Mucosa of rectum (tissue), 2 donors: Measurements from ENCODE around the gene MOBP.
"Not testable (repeated sequence)": the region's sequence is repeated elsewhere in the genome, so short reads cannot be mapped to it uniquely, and the experiment has no call there.

Source experiments
- H3K27ac ChIP-seq, 2 donors: one replicate each; pipeline ENCODE4 v1.7.0; 2013; ENCODE audit warnings: inconsistent platforms in 2 of 2, low read depth in 2 of 2, low read length in 2 of 2
- H3K27me3 ChIP-seq, 2 donors: one replicate each; pipeline ENCODE4 v1.7.0; 2013; ENCODE audit warnings: low read length in 2 of 2; ENCODE audit not compliant: control insufficient read depth in 2 of 2, insufficient read depth in 2 of 2
- H3K36me3 ChIP-seq, 2 donors: one replicate each; pipeline ENCODE4 v1.7.0; 2013; ENCODE audit warnings: low read length in 2 of 2; ENCODE audit not compliant: control insufficient read depth in 2 of 2, insufficient read depth in 2 of 2
- H3K4me1 ChIP-seq, 2 donors: one replicate each; pipeline ENCODE4 v1.7.0; 2013; ENCODE audit warnings: low read length in 2 of 2, mild to moderate bottlenecking in 1 of 2; ENCODE audit not compliant: control insufficient read depth in 2 of 2, insufficient read depth in 2 of 2
- H3K4me3 ChIP-seq, 2 donors: one replicate each; pipeline ENCODE4 v1.7.0; 2013; ENCODE audit warnings: low read length in 2 of 2
- H3K9ac ChIP-seq, 2 donors: one replicate each; pipeline ENCODE4 v1.7.0; 2013; ENCODE audit warnings: low read length in 2 of 2, low read depth in 1 of 2, mild to moderate bottlenecking in 1 of 2
- H3K9me3 ChIP-seq, 2 donors: one replicate each; pipeline ENCODE4 v1.7.0; 2013; ENCODE audit warnings: low read length in 2 of 2; ENCODE audit not compliant: control insufficient read depth in 2 of 2
- donor health status: healthy.
- donor health status: Normal muscosa, but diverticular disease.

The MOBP gene

DNA sequence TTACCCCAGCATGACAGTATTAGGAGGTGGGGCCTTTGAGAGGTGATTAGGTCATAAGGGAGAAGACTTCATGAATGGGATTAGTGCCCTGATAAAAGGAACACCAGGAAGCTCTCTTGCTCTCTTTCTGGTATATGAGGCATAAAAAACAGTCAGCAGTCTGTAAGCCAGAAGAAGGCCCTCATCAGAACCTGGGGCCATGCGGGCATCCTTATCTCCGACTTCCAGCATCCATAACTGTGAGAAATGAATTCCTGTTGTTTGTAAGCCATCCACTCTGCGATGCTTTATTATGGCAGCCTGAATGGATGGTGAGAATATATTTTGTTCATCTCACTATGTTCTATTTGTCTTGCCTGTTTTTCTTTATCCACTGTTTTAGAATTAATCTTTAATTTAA is 17.7 kb upstream of the MOBP start:
- no peak overlapping the region for H3K27ac ChIP-seq
- H3K27me3 ChIP-seq: no peaks in the 10 kb centered on the region
- H3K4me1 ChIP-seq: peaks cover 3 to 14% of the 10 kb centered on the region in 2 donors
- H3K9ac ChIP-seq: no peak overlapping the region
- no peak overlapping the region for H3K4me3 ChIP-seq
- no peaks in the 10 kb centered on the region for H3K36me3 ChIP-seq
- H3K9me3 ChIP-seq: no peaks in the 10 kb centered on the region

GRCh38 chr3:39453134-39453533 is 14.3 kb upstream of the MOBP start:
- H3K27ac ChIP-seq: peak overlapping the region; percentile 42 to 69
- H3K36me3 ChIP-seq: no peaks in the 10 kb centered on the region
- no peak overlapping the region for H3K4me3 ChIP-seq
- H3K27me3 ChIP-seq: no peaks in the 10 kb centered on the region
- H3K9me3 ChIP-seq: no peaks in the 10 kb centered on the region
- H3K9ac ChIP-seq: peak overlapping the region in 1 of 2 donors; percentile 26
- H3K4me1 ChIP-seq: peaks cover 3 to 12% of the 10 kb centered on the region in 2 donors

GRCh38 chr3:39453872-39454271 is 13.6 kb upstream of the MOBP start:
- not testable (repeated sequence) for H3K4me1 ChIP-seq, H3K9ac ChIP-seq, H3K27me3 ChIP-seq, H3K9me3 ChIP-seq, H3K4me3 ChIP-seq, H3K36me3 ChIP-seq
- peak overlapping the region; percentile 42 to 69 for H3K27ac ChIP-seq

DNA sequence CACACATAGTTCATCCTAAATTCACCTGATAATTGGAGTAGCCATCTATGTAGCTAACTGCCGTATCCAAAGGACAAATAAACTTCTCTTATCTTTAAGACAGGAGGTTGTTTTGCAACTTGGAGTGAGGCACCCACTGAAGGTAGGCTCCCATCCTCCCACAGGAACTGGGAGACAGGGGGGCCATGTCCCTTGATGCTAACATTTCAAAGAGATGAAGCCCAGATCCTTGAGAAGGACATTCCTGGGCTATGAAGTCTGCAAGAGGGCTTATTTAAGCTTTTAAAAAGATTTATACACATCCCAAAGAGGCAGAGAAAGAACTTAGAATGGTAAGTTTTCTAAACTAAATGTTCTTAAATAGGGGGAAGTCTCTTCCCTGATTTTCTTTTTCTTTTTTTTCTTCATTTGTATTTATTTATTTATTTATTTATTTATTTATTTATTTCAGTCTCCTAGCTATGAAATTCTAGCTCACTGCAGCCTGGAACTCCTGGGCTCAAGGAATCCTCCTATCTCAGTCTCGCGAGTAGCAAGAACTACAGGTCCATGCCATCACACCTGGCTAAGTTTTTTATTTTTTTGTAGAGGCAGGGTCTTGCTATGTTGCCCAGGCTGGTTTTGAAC is 12.8 kb upstream of the MOBP start:
- no peak overlapping the region for H3K27ac ChIP-seq

DNA sequence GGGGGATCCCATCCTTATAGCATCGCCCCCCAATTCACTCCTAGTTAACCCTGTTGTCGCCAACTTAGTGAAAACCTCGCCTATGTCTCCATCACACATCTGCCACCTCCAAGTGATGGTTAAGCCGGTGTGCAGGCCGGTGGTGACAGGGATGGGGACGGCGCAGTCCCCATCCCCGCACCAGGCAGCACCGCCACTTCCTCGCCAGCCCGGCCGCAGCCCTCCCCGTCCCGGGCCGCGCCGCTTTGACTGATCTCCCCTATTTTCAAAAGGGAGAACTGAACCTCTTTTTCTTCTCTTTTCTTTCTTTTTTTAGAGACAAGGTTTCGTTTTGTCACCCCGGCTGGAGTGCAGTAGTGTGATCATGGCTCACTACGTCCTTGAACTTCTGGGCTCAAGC is 11.3 kb upstream of the MOBP start:
- Histone ChIP-seq H3K36me3 (no peaks in the 10 kb centered on the region), H3K9me3 (no peaks in the 10 kb centered on the region), H3K9ac (no peak overlapping the region), H3K27ac (no peak overlapping the region), H3K4me3 (no peak overlapping the region), H3K27me3 (no peaks in the 10 kb centered on the region), H3K4me1 (peaks cover 3 to 8% of the 10 kb centered on the region in 2 donors)

More for the DNA sequence above, 12.8 kb upstream of the MOBP start:
- H3K9me3 ChIP-seq: no peaks in the 10 kb centered on the region
- H3K27me3 ChIP-seq: no peaks in the 10 kb centered on the region
- no peak overlapping the region for H3K9ac ChIP-seq
- H3K4me3 ChIP-seq: no peak overlapping the region
- peaks cover 3 to 8% of the 10 kb centered on the region in 2 donors for H3K4me1 ChIP-seq
- no peaks in the 10 kb centered on the region for H3K36me3 ChIP-seq

DNA sequence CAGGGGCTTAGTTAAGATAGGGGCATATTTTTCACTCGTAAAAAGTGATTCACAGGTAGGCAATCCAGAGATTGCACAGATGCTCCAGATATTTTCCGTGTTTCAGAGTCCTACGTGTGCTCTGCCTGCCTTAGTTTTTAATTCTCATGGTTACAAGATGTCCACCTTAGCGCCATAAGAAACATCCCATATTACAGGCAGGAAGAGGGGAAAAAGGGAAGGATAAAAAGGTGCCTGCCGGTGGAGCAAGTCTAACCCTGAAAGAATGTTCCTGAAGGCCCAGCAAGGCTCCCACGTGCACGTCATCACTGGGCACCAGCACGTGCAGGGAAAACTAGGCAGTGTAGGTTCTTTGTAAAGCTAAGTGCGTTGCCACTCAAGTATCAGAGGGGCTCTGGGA is 10.1 kb upstream of the MOBP start:
- Histone ChIP-seq H3K9ac (no peak overlapping the region), H3K27me3 (no peaks in the 10 kb centered on the region), H3K4me1 (peaks cover 2 to 8% of the 10 kb centered on the region in 2 donors), H3K4me3 (no peak overlapping the region), H3K27ac (no peak overlapping the region), H3K36me3 (no peaks in the 10 kb centered on the region), H3K9me3 (no peaks in the 10 kb centered on the region)

DNA sequence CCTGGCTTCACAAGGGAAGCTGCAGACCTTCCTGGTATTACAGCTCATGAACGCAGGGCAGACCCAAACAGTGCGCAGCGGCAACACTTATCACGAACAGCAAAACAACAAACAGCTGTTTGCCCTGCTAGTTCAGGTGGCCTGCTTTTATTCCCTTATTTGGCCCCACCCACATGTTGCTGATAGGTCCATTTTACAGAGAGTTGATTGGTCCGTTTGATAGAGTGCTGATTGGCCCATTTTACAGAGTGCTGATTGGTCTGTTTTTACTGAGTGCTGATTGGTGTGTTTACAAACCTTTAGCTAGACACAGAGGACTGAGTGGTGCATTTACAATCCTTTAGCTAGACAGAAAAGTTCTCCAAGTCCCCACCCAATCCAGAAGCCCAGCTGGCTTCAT is 8.9 kb upstream of the MOBP start:
- not testable (repeated sequence) for H3K4me1 ChIP-seq, H3K4me3 ChIP-seq, H3K9me3 ChIP-seq, H3K36me3 ChIP-seq, H3K27ac ChIP-seq, H3K9ac ChIP-seq, H3K27me3 ChIP-seq

DNA sequence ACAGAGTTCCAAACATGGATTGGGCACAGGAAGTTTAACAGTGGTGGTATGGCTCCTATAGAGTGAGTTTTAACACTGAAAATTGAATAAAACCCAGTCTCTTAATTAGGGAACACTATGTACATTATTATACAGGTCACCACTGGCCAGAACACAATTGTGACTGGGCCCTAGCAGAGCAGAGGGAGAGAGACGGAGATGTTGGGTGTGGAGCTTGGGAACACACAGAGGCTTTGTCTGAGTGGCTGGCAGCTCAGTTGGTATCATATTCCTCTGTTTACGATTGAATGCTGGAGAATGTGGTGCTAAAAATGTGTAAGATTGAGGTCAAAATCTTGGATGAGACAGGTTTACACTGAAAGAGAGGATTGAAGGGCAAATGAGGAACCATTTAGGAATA is 6.8 kb upstream of the MOBP start:
- no peak overlapping the region for H3K9ac ChIP-seq
- no peaks in the 10 kb centered on the region for H3K27me3 ChIP-seq
- no peaks in the 10 kb centered on the region for H3K36me3 ChIP-seq
- no peak overlapping the region for H3K4me3 ChIP-seq
- no peaks in the 10 kb centered on the region for H3K4me1 ChIP-seq
- H3K27ac ChIP-seq: no peak overlapping the region
- H3K9me3 ChIP-seq: no peaks in the 10 kb centered on the region

DNA sequence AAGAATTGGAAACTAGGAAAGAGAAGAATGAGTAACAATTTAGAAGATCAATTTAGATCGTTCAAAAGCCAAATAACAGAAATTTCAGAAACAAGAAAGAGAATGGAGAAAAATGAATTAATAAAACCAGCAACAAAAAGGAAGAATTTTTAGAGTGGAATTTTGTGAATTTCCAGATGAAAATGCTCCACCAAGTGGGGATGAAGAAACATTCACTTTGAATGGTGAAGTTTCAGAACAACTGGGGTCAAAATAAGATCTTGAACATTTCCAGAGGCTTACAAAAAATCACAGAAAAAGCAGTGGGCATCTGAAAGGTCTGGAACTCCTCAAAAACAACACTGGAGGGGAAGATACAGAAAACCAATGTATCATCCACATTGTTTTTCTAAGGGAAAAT is 4.2 kb upstream of the MOBP start:
- H3K27ac ChIP-seq: no peak overlapping the region
- no peaks in the 10 kb centered on the region for H3K27me3 ChIP-seq
- no peaks in the 10 kb centered on the region for H3K36me3 ChIP-seq
- no peaks in the 10 kb centered on the region for H3K4me1 ChIP-seq
- H3K9me3 ChIP-seq: no peaks in the 10 kb centered on the region
- no peak overlapping the region for H3K9ac ChIP-seq
- no peak overlapping the region for H3K4me3 ChIP-seq

DNA sequence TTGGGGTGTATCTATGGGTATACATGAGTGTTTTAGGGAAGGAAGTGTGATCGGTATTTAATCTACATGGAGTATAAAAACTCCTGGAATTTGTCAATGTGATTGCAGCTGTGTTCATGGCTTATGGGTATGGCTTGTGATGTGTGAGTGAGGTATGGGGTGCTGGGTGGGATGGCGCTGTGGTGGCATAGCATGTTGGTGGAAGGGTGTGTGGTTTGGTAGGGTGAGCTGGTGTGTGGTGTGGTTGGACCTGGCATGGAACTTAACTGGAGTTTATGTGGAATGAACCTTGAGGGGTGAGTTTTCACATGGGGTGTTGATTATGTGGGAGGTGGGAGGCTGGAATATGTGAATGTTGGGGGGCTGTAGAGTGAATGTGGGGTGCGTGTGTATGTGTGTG is 492 bp upstream of the MOBP start:
- no peak overlapping the region for H3K27ac ChIP-seq
- no peaks in the 10 kb centered on the region for H3K36me3 ChIP-seq
- no peaks in the 10 kb centered on the region for H3K4me1 ChIP-seq
- H3K9me3 ChIP-seq: no peaks in the 10 kb centered on the region
- H3K27me3 ChIP-seq: no peaks in the 10 kb centered on the region
- no peak overlapping the region for H3K9ac ChIP-seq
- no peak overlapping the region for H3K4me3 ChIP-seq

DNA sequence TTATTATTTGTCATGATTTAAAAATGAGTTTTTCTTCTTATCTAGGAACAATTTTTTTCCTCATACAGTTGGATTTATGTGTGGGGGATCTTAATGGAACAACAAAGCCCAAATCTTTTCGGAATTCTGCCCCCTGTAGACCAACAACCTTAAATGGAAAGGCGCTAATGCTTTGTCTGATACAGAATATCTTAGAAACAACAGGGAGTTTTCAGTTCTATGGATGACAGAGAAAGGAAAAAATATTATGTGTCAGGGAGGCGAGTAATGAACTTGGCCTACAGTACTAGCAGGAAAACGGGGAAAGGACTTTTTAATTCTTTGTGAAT is 592 bp downstream of the MOBP start:
- Histone ChIP-seq H3K9ac (no peak overlapping the region), H3K27ac (no peak overlapping the region), H3K27me3 (no peaks in the 10 kb centered on the region), H3K36me3 (no peaks in the 10 kb centered on the region), H3K4me3 (no peak overlapping the region), H3K4me1 (no peaks in the 10 kb centered on the region), H3K9me3 (no peaks in the 10 kb centered on the region)
